CD4-positive, alpha-beta memory T cell (primary cell): Measurements from ENCODE around the gene VAT1L. TPM values are rescaled to one million over a fixed set of nuclear protein-coding genes. Genes with fewer than 3 reads are reported as not detected.
A peak's percentile ranks its signal among the peaks of the same experiment; 100 is the strongest.

Source experiments
- CTCF ChIA-PET: fragments of 350-600 bp; sonication (Branson Sonifier 250); formaldehyde crosslinking; loops from one replicate; lab custom pipeline; 2021; ENCODE audit warnings: inconsistent platforms; ENCODE audit not compliant: partially characterized antibody; lab: Charles Lee
- POLR2A ChIA-PET: fragments of 350-600 bp; sonication (Branson Sonifier 250); formaldehyde crosslinking; loops from one replicate; lab custom pipeline; 2021; ENCODE audit not compliant: partially characterized antibody; lab: Charles Lee
- DNase-seq, 5 donors: peaks; one replicate each; pipeline versions ENCODE4 v3.0.0 to v3.0.0-alpha.2; 2020 to 2022; ENCODE audit warnings: mixed read lengths in 1 of 5
- H3K27ac ChIP-seq: one replicate; pipeline ENCODE4 v1.7.0; 2013; ENCODE audit warnings: low read depth, low read length
- H3K27me3 ChIP-seq: 2 replicates; pipeline ENCODE4 v1.7.0; 2013; ENCODE audit warnings: mild to moderate bottlenecking, low read length, moderate library complexity; ENCODE audit not compliant: insufficient read depth
- H3K36me3 ChIP-seq: 2 replicates; pipeline ENCODE4 v1.7.0; 2013; ENCODE audit warnings: mild to moderate bottlenecking, low read length, moderate library complexity; ENCODE audit not compliant: insufficient read depth
- H3K4me1 ChIP-seq: 2 replicates; pipeline ENCODE4 v1.7.0; 2013; ENCODE audit warnings: mild to moderate bottlenecking, low read length, moderate library complexity; ENCODE audit not compliant: insufficient read depth
- H3K4me3 ChIP-seq, 2 donors: one replicate each; pipeline ENCODE4 v1.7.0; 2013; ENCODE audit warnings: low read length in 2 of 2, mild to moderate bottlenecking in 1 of 2
- H3K9me3 ChIP-seq, 2 donors: one replicate each; pipeline ENCODE4 v1.7.0; 2013; ENCODE audit warnings: low read length in 2 of 2, control low read depth in 1 of 2; ENCODE audit not compliant: control insufficient read depth in 1 of 2
- H3K27ac Mint-ChIP-seq, 7 donors: one replicate each; pipeline ENCODE4 v1.8.0; 2020 to 2021; ENCODE audit warnings: mixed read lengths in 7 of 7, mild to moderate bottlenecking in 6 of 7, inconsistent platforms in 3 of 7, moderate library complexity in 3 of 7
- H3K27me3 Mint-ChIP-seq, 2 donors: one replicate each; pipeline ENCODE4 v1.8.0; 2020 to 2021; ENCODE audit warnings: mixed read lengths in 2 of 2
- H3K36me3 Mint-ChIP-seq, 2 donors: one replicate each; pipeline ENCODE4 v1.8.0; 2020 to 2021; ENCODE audit warnings: mixed read lengths in 2 of 2, inconsistent platforms in 1 of 2, mild to moderate bottlenecking in 1 of 2
- H3K4me1 Mint-ChIP-seq, 4 donors: one replicate each; pipeline ENCODE4 v1.8.0; 2020 to 2021; ENCODE audit warnings: mixed read lengths in 4 of 4, mild to moderate bottlenecking in 1 of 4
- H3K4me3 Mint-ChIP-seq, 8 donors: one replicate each; pipeline ENCODE4 v1.8.0; 2020 to 2021; ENCODE audit warnings: mixed read lengths in 8 of 8, mild to moderate bottlenecking in 7 of 8, moderate library complexity in 6 of 8, inconsistent platforms in 3 of 8
- H3K9me3 Mint-ChIP-seq, 8 donors: one replicate each; pipeline ENCODE4 v1.8.0; 2020 to 2021; ENCODE audit warnings: mixed read lengths in 8 of 8, mild to moderate bottlenecking in 5 of 8, inconsistent platforms in 3 of 8, moderate library complexity in 1 of 8
- intact Hi-C: fragments of 100-400 bp; cut with micrococcal nuclease; formaldehyde crosslinking; loops from one replicate; pipeline ENCODE4 v1.15.1; 2023
- polyA plus RNA-seq, 2 donors: library from polyadenylated mRNA; unstranded; fragments of 300-500 nt; fragmentation: Illumina TruSeq; gene quantifications; one replicate each; pipeline ENCODE4 v1.2.3, GENCODE V29; 2021
- total RNA-seq, 2 experiments: library from RNA; stranded (reverse); gene quantifications; one replicate each; pipeline ENCODE4 v1.2.3, GENCODE V29; 2021

Gene VAT1L, protein sequence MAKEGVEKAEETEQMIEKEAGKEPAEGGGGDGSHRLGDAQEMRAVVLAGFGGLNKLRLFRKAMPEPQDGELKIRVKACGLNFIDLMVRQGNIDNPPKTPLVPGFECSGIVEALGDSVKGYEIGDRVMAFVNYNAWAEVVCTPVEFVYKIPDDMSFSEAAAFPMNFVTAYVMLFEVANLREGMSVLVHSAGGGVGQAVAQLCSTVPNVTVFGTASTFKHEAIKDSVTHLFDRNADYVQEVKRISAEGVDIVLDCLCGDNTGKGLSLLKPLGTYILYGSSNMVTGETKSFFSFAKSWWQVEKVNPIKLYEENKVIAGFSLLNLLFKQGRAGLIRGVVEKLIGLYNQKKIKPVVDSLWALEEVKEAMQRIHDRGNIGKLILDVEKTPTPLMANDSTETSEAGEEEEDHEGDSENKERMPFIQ
- total RNA-seq (not detected), polyA plus RNA-seq (not detected)

DNA sequence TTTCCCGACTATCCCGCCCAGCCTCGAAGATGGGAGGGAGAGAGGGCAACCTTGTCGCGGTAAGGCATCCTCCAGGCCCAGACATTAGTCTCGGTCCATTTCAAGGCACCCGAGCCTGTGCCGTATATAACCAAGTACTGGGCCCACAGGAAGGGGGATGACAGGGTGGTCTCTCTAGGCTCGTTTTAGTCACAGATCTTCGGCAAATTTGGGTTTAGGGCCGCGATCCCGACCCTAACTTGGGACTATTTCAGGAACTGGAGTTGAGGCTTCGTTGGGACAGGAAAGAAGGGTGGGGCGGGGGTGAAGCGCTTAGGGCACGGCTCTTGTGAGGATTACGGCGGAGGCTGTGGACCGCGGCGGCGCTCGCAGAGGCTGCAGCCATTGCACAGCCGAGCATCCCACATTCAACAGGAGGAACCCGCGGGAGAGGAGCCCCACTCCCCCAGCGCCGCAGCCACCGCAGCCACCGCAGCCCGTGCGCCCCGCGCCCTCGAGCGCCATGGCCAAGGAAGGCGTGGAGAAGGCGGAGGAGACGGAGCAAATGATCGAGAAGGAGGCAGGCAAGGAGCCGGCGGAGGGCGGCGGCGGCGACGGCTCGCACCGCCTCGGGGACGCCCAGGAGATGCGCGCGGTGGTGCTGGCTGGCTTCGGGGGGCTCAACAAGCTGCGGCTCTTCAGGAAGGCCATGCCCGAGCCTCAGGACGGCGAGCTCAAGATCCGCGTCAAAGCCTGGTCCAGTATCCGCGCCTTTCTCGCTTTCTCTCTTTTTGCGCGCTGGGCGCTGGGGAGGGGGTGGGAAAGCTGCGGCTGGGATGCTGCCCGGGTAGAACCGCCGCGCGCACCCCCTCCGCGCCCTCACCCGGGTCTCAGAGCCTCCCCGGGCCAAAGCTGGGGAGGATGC lies at the start of gene VAT1L:
VAT1L (plus strand) TSS at position 384 of the 904 bp plus-strand sequence; CDS start at position 503, 119 bp downstream.
- intact Hi-C loops, result no loop called here
- Histone ChIP-seq H3K27ac (no peak within 1 kb of the TSS), H3K36me3 (no peaks in the 10 kb centered on the region), H3K4me3 (no peak within 1 kb of the TSS), H3K4me1 (peaks cover 5% of the 10 kb centered on the region), H3K27me3 (peaks cover 16% of the 10 kb centered on the region), H3K9me3 (no peaks in the 10 kb centered on the region)
- CTCF ChIA-PET, result no interaction called here
- POLR2A ChIA-PET, result no interaction called here
- H3K9me3 Mint-ChIP-seq, result no peaks in the 10 kb centered on the region
- H3K4me3 Mint-ChIP-seq, result peak within 1 kb of the TSS in 7 of 8 donors; percentile 24 to 80 (median 66)
- no peak within 1 kb of the TSS for H3K27ac Mint-ChIP-seq
- no peaks in the 10 kb centered on the region for H3K36me3 Mint-ChIP-seq
- peaks cover 35 to 55% of the 10 kb centered on the region in 2 donors for H3K27me3 Mint-ChIP-seq
- peaks cover 4 to 22% (median 6%) of the 10 kb centered on the region in 4 donors for H3K4me1 Mint-ChIP-seq
- DNase-seq, result no peak

GRCh38 chr16:77738706-77739558 lies 49.4 kb upstream of the VAT1L start:
- POLR2A ChIA-PET, result no interaction called here
- intact Hi-C loops, result no loop called here

DNA sequence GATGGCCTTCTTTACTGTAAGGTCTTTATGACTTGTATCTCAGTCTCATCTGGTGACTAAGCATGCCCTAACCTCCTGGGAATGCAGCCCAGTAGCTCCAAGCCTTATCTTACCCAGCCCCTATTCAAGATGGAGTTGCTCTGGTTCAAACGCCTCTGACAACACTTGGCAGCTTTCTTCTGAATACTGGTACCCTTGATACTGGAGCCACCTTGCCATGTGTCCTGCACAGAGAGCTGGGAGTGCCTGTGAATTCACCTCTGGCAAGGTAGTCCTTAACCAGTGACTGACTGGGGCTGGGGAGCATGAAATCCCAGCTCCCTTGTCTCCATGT lies 48.8 kb upstream of the VAT1L start:
- Histone ChIP-seq H3K4me1 (no peaks in the 10 kb centered on the region), H3K4me3 (no peak overlapping the region), H3K36me3 (no peaks in the 10 kb centered on the region), H3K27ac (no peak overlapping the region), H3K9me3 (no peaks in the 10 kb centered on the region), H3K27me3 (no peaks in the 10 kb centered on the region)
- Mint-ChIP-seq H3K27me3 (no peaks in the 10 kb centered on the region), H3K4me1 (no peaks in the 10 kb centered on the region), H3K9me3 (peaks cover 0 to 6% (median 0%) of the 10 kb centered on the region in 8 donors), H3K4me3 (no peak overlapping the region), H3K27ac (no peak overlapping the region), H3K36me3 (peaks cover 8% of the 10 kb centered on the region in 2 donors)
- POLR2A ChIA-PET, result no interaction called here
- CTCF ChIA-PET, result no interaction called here
- intact Hi-C loops, result no loop called here
- no peak for DNase-seq

More at GRCh38 chr16:77738706-77739558, 49.4 kb upstream of the VAT1L start:
- Mint-ChIP-seq H3K27ac (no peak overlapping the region), H3K9me3 (peaks cover 0 to 7% (median 0%) of the 10 kb centered on the region in 8 donors), H3K4me1 (no peaks in the 10 kb centered on the region), H3K4me3 (no peak overlapping the region), H3K36me3 (peaks cover 9 to 10% of the 10 kb centered on the region in 2 donors), H3K27me3 (no peaks in the 10 kb centered on the region)
- H3K4me3 ChIP-seq, result no peak overlapping the region
- no peak for DNase-seq
- no peaks in the 10 kb centered on the region for H3K4me1 ChIP-seq
- no peak overlapping the region for H3K27ac ChIP-seq
- H3K27me3 ChIP-seq, result no peaks in the 10 kb centered on the region
- no peaks in the 10 kb centered on the region for H3K36me3 ChIP-seq
- no peaks in the 10 kb centered on the region for H3K9me3 ChIP-seq
- CTCF ChIA-PET, result no interaction called here

DNA sequence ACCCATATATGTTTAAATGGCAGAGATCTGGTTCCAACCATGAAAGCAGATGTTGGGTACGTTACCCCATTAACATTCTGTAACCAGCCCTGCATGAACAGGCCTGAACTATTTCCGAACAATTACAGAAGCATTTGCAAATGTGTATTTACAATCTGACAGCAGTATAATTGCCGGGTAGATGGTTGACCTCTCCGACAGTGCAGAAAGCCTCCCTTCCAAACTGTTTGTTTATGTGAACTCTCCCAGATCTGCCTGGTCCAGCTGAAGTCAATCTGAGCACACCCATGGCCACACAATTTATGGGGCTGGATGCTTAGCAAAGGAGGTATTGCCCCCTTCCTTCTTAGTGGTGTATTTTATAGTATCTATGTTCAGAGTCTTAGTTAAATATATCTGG lies 44.2 kb upstream of the VAT1L start:
- no peak overlapping the region for H3K27ac Mint-ChIP-seq
- CTCF ChIA-PET, result no interaction called here

GRCh38 chr16:77745972-77746371 lies 42.4 kb upstream of the VAT1L start:
- CTCF ChIA-PET, result no interaction called here
- H3K9me3 Mint-ChIP-seq, result peaks cover 0 to 1% (median 0%) of the 10 kb centered on the region in 8 donors
- no peak for DNase-seq
- POLR2A ChIA-PET, result no interaction called here
- Histone ChIP-seq H3K9me3 (no peaks in the 10 kb centered on the region), H3K27ac (no peak overlapping the region), H3K4me3 (no peak overlapping the region), H3K36me3 (no peaks in the 10 kb centered on the region), H3K4me1 (no peaks in the 10 kb centered on the region), H3K27me3 (no peaks in the 10 kb centered on the region)
- H3K36me3 Mint-ChIP-seq, result peaks cover 2 to 6% of the 10 kb centered on the region in 2 donors
- H3K27ac Mint-ChIP-seq, result no peak overlapping the region
- H3K4me3 Mint-ChIP-seq, result no peak overlapping the region
- H3K27me3 Mint-ChIP-seq, result peaks cover 6 to 8% of the 10 kb centered on the region in 2 donors
- H3K4me1 Mint-ChIP-seq, result no peaks in the 10 kb centered on the region
- intact Hi-C loops, result no loop called here

More for the DNA sequence above, 44.2 kb upstream of the VAT1L start:
- H3K4me3 Mint-ChIP-seq, result no peak overlapping the region
- Histone ChIP-seq H3K4me1 (no peaks in the 10 kb centered on the region), H3K27me3 (no peaks in the 10 kb centered on the region), H3K27ac (no peak overlapping the region), H3K36me3 (no peaks in the 10 kb centered on the region), H3K4me3 (no peak overlapping the region), H3K9me3 (no peaks in the 10 kb centered on the region)
- intact Hi-C loops, result no loop called here
- POLR2A ChIA-PET, result no interaction called here
- peaks cover 0 to 1% (median 0%) of the 10 kb centered on the region in 8 donors for H3K9me3 Mint-ChIP-seq
- H3K36me3 Mint-ChIP-seq, result peaks cover 2 to 6% of the 10 kb centered on the region in 2 donors
- H3K27me3 Mint-ChIP-seq, result peaks cover 2 to 4% of the 10 kb centered on the region in 2 donors
- H3K4me1 Mint-ChIP-seq, result no peaks in the 10 kb centered on the region
- no peak for DNase-seq

GRCh38 chr16:77748421-77749005 lies 39.9 kb upstream of the VAT1L start:
- Mint-ChIP-seq H3K4me1 (no peaks in the 10 kb centered on the region), H3K4me3 (no peak overlapping the region), H3K36me3 (no peaks in the 10 kb centered on the region), H3K27me3 (peaks cover 12 to 13% of the 10 kb centered on the region in 2 donors), H3K27ac (no peak overlapping the region), H3K9me3 (peaks cover 0 to 1% (median 0%) of the 10 kb centered on the region in 8 donors)
- H3K4me3 ChIP-seq, result no peak overlapping the region
- H3K4me1 ChIP-seq, result no peaks in the 10 kb centered on the region
- ChIA-PET POLR2A (no interaction called here), CTCF (no interaction called here)
- DNase-seq, result no peak
- no peaks in the 10 kb centered on the region for H3K27me3 ChIP-seq
- no peaks in the 10 kb centered on the region for H3K36me3 ChIP-seq
- intact Hi-C loops, result no loop called here
- H3K9me3 ChIP-seq, result no peaks in the 10 kb centered on the region
- H3K27ac ChIP-seq, result no peak overlapping the region
